RPMI8226 (cell line): ENCODE data around the gene RBMS1.
"Not testable (repeated sequence)": the region's sequence is repeated elsewhere in the genome, so short reads cannot be mapped to it uniquely, and the experiment has no call there.

Source experiments
- DNase-seq: peaks from one replicate; pipeline ENCODE4 v3.0.0-alpha.2; 2015

RBMS1 gene

DNA sequence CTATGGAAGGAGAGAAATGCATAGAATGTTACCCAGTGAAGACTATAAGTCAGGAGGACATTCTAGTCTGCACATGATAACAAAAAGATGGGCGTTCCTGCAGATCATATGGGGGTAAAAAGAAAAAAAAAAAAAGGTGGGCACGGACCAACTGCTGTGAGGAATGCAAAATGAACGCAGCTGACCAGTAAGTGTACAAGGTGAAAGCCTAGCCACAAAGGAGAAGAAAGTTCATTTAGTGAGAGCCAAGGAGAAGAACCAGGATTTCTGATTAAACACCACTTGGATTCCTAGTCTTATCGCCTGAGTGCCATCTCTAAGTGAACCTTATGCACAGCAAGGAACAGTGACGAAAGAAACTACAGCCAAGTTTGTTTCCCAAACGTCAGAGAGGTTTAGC, 26.5 kb downstream of the RBMS1 start:
- DNase-seq = no peak

DNA sequence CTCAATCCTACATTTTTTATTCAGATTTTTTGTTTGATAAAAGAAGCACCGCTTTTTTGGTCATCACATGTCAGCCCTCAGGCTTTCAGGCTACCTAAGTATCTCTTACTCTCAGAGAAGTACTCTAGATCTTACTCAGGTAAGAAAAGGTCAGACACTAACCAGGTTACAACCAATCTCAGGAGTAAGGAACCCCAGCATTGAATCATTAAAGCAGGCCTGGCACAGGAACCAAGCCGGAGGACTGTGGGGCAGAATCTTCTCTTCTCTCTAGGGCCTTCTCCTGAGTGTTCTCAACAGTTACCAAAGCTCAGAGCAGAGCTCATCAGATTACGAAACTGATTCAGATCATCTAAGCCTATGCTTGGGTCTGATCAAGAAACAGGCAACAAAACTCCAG, 28.2 kb downstream of the RBMS1 start:
- DNase-seq = no peak

DNA sequence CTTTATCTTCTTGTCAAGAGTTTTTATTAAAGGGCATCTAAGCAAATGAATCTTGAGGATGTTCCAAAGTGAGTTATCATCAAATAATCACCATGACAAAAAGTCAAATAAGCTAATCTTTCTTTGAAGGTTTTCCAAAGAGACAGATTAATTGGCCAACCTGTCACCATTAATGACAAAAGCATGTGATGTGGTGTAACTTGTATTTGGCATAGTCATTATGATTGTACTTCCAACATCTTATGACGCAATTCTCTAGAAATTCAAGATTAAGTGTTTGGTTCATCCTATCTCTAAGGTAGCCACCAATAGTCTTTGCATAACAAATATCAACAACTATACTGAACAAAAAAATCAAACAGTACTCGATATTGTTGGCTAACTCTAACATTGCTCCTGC, 28.6 kb downstream of the RBMS1 start:
- no peak for DNase-seq

DNA sequence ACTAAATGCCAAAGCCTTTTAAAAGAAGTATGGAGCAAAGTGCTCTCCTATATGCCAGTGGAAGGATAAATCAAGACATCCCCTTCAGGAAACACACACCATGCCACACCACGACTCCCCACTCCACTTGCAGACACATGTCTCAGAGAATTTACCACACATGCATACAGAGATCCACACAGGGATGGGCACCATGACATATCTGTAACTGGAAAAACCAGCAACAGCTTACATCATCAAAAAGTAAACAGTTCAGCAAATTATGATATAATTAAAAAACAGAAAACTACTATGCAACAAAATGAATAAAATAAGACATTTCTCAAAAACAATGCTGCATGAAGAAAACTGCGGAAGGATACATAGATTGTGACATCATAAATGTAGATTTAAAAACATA, 29.6 kb downstream of the RBMS1 start:
- no peak for DNase-seq

DNA sequence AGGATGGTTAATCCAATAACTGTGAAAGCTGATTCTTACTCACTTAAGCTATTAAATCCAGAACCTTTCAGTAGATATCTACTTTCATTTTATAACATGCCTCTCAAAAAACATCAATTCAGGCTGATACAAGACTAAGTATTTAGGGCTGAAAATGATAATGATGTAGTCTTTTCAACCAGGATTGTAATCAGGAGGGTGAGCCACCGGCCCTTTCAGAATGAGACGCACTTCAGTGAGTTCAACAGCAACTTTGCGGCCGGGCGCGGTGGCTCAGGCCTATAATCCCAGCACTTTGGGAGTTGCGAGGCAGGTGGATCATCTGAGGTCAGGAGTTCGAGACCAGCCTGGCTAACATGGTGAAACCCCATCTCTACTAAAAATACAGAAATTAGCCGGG, 30.4 kb downstream of the RBMS1 start:
- DNase-seq = no peak

DNA sequence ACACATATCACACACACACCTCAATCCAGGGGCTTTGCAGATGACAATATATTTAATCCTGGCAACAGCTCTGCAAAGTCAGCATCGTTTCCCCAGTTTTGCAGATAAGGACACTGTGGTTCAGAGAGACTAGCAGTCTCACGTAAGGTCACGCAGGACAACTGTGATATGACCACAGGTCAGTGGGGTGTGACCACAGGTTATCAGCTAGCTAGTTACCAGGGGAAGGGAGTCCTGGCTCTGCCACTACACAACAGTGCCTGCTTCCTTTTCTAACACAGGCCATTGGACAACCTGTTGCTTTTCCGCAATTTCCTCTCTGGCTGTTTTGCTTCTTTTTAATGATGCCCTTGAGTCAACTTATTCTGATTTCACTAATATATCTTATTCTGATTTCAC, 33.3 kb downstream of the RBMS1 start:
- DNase-seq = no peak

DNA sequence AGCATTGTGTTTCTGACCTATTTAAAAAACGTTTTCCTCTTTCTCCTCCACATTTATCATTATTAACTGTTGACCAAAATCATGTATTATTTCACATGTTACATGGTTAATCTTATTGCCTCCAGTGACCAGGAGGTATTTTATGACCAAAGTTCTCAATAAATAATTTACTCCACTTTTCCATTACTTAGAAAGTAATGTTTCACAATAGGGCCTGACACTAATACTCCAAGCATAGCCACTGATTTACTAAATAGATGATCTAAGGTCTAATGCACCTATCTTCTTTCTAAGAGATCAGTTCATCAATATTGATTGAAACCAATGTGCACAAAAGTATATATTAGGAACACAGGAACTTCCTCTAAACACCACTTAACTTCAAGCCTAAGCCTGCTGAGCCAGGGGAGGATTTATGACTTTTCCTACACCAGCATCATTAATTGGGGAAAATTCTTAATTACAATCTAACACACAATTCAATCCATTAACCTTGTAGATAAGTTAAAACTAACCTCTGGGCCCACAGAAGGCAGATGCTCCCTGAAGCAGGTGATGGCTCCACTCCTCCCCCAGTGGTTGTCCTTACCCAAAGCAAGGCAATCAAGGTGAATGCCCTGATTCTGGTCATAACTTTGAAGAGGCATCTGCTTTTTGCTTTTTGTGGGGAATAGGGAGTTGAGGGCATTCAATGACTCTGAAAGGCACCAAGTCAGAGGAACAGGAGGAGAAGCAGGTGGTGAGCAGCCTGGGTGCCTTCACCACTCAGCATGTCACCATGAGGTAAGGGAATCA, 33.9 kb downstream of the RBMS1 start:
- no peak for DNase-seq

DNA sequence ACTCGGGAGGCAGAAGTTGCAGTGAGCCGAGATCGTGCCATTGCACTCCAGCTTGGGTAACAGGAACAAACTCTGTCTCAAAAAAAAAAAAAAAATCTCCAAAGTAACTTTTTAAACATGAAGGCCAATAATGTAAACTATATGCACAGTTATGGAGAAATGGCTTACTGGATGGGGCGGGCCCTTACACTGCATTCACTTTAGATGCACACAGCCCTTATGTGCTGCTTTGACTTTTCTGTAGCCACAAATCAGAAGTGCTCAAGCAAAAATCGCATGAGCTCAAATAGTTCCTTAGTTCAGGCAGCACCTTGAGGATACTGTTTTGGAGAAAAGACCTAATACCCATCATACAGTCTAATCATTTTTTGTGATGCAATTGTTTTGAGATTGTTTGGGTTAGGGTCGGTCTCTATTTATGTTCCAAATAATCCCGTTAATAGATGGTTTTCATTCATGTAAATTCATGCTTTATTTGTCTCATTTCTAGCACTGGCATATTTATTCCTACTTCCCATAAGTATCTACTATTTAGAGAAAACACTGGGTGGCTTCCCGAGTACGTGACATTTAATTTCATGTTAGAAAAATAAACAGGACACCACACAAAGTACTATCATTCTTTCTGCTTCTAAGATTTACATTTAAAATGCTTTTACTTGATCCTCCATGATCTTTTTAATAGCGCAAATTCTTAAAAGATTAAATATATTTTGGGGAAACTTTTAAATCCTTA, 34.7 kb downstream of the RBMS1 start:
- DNase-seq = no peak

DNA sequence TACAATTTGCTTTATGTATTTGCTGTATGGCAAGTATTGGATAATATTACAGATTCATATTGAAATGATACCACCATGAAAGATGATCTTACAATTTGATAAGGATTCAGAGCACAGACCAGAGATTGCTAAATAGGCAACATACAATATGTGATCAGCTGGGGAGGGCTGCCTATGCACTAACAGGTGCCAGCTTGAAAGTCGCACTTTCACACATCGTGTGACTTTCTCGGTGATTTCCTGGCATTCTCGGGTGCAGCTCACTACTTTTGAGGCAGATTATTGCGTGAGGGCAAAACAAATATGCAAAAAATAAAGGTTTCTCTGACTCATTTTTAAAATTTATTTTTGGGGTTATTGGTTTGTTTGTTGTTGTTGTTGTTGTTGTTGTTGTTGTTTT, 36.0 kb downstream of the RBMS1 start:
- no peak for DNase-seq

DNA sequence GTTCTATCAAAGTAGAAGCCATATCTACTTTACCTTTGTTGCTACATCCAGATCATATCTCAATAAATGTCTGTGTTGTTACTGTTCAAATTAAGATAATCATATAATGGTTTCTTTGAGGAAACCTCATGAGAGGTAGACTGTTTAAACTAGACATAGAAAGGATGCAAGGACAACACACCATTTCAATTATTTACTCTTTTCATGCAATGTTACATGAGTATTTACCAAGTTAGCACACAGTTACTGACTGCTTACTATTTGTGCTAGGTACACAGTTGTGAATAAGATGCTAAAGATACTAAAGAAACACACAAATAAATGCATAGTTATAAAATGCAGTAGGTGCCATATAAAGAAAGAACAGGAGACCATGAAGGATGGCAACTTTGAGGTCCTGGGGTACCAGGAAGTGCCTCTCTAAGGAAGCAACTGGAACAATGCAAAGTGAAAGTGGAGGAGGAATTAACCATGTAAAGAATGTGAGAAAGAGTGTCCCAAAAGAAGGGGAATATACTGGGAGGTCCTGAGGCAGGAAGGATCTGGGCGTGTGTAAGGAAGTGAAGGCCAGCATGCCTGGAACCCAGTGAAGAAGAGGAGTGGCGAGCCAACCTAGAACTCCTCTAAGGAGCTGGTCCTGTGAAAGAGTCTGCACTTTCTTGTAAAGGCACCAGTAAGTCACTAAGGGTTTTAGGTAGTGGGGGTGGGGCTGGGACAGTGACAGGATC, 39.4 kb downstream of the RBMS1 start:
- no peak for DNase-seq

DNA sequence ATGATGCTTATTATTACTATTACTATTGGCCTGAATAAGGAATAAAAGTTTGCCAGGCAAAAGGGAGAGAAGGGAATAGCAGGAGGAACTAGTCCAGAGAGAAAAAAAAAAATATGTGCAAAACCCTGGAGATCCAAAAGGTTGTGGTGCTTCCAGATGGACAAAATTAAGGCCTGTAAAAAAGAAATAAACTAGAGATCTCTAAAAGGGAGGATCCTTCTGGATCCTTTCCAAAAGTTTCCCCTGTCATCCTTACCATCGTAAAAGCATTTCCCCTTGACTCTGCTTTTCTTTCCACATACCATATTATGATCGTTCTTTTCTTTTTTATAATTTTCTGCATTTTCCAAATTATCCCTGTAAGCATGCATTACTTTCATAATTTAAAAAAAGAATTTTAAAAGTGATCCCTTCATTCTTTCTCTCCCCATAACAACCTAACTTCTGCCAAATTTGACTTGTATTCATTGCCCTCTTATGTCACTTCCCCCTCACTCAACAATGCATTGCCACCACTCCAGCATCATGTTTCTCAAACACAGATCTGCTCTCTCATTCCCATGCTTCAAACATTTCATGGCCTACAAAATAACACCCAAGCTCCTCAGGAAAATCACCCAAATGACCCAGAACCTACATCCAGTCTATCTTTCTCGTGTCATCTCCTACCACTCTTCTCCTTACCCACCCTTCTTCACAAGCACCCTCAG, 40.3 kb downstream of the RBMS1 start:
- DNase-seq = no peak

DNA sequence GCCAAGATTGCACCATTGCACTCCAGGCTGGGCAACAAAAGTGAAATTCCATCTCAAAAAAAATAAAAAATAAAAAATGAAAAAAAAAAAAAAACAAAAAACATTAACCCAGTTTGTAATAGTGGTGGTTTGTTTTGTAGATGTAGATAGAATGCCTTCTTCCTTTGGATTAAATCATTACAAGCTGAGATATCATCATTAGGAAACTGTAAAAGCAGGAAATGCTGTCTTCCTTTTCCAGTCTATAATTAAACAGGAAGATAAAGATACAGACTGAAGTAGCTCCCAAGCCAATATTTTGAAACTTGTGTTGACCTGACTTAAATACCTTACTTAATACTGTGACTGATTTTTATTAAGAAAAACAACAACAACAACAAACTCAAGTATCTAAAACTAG, 43.1 kb downstream of the RBMS1 start:
- DNase-seq = no peak

DNA sequence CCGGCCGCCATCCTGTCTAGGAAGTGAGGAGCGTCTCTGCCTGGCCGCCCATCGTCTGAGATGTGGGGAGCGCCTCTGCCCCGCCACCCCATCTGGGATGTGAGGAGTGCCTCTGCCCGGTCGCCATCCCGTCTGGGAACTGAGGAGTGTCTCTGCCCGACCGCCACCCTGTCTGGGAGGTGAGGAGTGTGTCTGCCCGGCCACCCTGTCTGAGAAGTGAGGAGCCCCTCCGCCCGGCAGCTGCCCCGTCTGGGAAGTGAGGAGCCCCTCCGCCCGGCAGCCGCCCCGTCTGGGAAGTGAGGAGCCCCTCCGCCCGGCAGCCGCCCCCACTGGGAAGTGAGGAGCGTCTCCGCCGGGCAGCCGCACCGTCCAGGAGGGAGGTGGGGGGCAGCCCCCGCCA, 44.8 kb downstream of the RBMS1 start:
- not testable (repeated sequence) for DNase-seq

DNA sequence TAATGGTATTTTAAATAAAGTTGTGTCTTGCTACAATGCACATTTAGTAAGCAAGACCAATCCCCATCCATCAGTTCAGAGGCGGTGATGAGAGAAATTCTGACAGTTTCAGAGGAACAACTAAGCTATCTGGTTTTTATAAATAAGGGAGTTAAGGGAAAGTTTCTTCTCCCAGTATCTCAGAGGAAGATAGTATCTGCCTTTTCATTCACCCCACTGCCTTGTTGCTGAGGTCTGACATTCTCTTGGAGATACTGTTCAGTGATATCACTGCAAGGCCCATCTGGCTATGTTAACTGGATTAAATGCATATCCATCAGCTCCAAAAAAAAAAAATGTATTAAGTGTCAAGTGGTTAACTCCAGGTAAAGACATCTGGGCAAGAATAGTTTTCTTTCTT, 47.9 kb downstream of the RBMS1 start:
- DNase-seq = no peak

DNA sequence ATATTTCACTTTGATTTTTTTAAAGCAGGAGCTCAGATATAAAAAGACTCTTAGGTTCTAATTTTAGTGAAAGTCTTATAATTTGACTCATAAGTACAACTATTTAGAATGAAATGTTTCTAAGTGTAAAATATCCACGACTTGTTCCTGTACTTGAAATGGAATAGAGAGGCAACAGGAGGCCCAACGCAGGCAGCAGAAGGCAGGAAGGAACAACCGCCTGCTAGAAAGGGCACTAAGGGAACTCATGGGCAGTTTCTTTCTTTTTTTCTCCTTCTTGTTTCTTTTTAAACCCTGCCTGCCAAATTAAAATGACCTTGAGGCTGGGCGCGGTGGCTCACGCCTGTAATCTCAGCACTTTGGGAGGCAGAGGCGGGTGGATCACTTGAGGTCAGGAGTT, 51.0 kb downstream of the RBMS1 start:
- DNase-seq = no peak

DNA sequence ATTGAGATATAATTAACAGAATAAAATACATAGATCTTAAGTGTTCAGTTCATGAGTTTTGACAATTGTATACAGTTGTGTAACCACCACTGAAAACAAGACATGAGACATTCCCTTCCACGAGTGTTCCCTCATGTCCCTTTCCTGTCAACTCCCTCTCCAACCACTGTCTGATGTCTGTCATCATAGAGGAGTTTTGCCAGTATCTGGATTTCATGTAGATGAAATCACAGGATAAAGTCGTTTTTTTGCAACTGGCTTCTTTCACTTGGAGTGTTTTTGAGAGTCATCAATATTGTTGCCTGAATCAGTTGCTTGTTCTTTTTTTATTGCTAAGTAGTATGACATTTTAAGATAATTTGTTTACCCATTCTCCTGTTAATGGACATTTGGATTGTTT, 52.7 kb downstream of the RBMS1 start:
- DNase-seq = no peak

DNA sequence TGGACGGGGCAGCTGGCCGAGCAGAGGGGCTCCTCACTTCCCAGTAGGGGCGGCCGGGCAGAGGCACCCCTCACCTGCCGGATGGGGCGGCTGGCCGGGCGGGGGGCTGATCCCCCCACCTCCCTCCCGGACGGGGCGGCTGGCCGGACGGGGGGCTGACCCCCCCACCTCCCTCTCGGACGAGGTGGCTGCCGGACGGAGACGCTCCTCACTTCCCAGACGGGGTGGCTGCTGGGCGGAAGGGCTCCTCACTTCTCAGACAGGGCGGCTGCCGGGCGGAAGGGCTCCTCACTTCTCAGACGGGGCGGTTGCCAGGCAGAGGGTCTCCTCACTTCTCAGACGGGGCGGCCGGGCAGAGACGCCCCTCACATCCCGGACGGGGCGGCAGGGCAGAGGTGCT, 54.6 kb downstream of the RBMS1 start:
- not testable (repeated sequence) for DNase-seq

DNA sequence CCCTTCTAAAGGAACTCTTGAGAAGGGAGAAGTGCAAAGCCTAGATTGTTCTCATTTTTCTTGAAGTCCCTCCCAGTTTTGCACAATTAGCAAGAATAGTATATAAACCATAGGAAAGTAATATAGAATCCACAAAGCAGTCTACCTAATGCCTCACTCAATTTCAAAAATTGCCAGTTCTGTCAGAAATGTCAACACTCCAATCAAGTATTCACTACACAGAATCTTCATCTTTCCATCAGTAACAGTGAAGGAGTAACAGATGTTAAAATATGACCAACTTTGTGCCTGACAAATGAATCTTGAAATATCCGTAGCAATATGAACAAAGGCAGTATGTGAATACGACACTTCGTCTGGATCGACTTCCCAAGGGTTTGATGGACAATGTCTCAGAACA, 56.3 kb downstream of the RBMS1 start:
- DNase-seq = no peak

DNA sequence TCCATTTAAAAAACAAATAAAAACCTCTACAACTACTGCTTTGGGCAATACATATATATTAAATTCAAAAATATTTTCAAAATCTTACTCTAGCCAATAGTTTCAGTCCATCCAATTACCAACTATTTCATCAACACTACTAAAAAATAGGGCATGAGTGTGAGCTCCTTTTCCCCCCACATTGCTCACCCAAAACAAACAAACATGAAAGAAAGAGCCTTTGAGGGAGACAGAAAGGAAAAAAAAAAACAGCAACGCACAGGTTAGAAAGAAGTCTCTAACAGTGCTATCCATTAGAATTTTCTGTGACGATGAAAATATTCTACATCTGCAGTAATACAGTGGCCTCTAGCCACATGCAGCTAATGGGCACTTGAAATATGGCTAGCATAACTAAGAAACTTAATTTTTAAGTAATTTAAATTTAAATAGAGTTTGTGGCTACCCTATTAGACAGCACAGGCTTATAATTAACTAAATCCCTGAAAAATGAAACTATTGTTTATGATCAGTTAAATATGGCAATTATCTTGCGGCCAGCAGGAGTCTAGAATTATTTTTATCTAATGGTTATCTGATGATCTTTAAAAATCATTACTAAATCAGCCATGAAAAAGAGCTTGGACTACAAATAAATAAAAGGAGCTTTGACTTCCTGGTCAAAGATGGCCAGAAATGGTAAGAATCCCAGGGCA, 59.2 kb downstream of the RBMS1 start:
- no peak for DNase-seq

DNA sequence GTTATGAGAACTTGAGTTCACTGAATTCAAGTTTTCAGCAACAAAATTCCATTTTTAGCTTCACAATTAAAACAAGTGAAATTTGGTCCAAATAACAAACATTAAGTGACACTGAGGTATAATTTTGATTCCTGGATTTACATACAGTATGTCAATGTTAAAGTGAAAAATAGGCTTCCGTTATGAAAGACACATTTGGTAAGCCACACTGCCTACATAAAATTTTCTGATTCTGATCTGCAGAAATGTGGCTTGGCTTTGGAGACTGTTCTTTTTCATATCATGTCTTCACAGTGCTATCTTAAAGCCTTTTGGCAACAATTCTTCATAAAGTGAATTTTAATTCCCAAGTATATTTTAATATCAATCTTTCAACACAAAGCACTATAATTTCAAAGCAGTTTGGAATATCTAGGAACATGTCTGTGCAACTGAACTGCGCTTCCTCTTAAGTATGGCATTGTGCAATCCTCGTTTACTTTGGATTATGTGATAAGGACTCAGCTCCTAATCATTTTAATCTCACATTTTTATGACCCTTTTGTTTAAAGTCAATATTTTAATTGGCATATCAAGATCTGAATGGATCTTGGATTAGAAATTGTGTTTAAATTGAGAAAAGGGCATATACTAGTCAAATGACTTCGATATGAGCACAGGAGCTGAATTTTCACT, 60.0 kb downstream of the RBMS1 start:
- no peak for DNase-seq

DNA sequence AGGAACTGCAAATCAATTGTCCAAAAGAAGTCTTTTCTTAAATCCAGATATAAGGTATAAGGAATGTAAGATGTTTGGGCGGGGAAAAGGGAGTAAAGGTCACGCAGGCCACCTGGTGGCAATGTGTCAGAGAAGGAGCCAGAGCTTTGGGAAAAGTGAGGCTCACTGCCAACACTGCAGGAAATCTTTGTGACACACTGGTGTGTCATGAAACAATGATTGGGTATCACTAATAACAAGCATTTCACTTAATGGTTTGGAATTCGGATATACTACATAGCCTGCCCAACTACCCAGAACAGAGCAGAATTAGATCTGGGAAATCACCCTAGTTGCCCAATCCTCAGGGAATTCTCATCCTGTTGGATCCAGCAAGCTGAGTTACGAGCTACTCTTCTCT, 61.0 kb downstream of the RBMS1 start:
- no peak for DNase-seq

DNA sequence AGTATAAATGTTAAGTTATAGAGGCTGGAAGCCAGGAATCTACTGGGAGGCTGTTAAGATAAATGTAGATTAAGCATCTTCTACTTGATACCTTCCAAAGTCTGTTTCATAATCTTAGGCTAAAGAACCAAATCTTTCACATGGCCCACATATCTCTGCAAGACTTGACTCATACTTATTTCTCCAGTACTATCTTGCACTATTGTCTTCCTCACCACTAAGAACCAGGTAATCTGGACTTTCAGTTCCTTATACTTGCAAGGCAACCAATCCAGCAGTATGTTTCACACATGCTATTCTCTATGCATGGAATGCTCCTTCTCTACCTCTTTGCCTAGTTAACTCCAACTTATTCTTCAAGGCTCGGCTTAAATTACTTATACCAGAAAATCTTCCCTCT, 62.2 kb downstream of the RBMS1 start:
- peak; percentile 36 for DNase-seq
